Panc1 (cell line): Measurements from ENCODE around the gene PCNT. TPM values are rescaled to one million over a fixed set of nuclear protein-coding genes. Genes with fewer than 3 reads are reported as not detected.
"Not testable (repeated sequence)": the region's sequence is repeated elsewhere in the genome, so short reads cannot be mapped to it uniquely, and the experiment has no call there.

Experiments
- ATAC-seq: fragments of 200-7000 bp; cut with Tn5 transposase; 2 replicates; pipeline ENCODE4 v1.9.1; 2020; ENCODE audit warnings: mild to moderate bottlenecking, moderate library complexity
- BruUV-seq: library from RNA; stranded (reverse); fragments of 400-500 nt; replicated peaks from 2 replicates; lab custom pipeline; 2021; lab: Mats Ljungman, UMichigan
- CTCF ChIA-PET: fragments of 300-600 bp; sonication (Branson Sonifier 250); formaldehyde crosslinking; loops from one replicate; lab custom pipeline; 2022; ENCODE audit warnings: antibody characterized with exemption; lab: Charles Lee
- POLR2A ChIA-PET: fragments of 300-600 bp; sonication (Branson Sonifier 250); formaldehyde crosslinking; loops from one replicate; lab custom pipeline; 2022; ENCODE audit warnings: antibody characterized with exemption; lab: Charles Lee
- DNase-seq: peaks from one replicate; pipeline ENCODE4 v3.0.0-alpha.2; 2010; ENCODE audit warnings: low read depth, low spot score
- H3K27ac ChIP-seq: 2 replicates; pipeline ENCODE4 v1.5.1; 2011; ENCODE audit warnings: mild to moderate bottlenecking, low read length, inconsistent platforms
- H3K27me3 ChIP-seq: fragments of 200-500 bp; sonication (Bioruptor generic); 2 replicates; pipeline ENCODE4 v1.6.0; 2014; ENCODE audit warnings: low read length, inconsistent platforms; ENCODE audit not compliant: control insufficient read depth, insufficient read depth
- H3K36me3 ChIP-seq: fragments of 200-500 bp; sonication (Bioruptor generic); 2 replicates; pipeline ENCODE4 v1.5.1; 2014; ENCODE audit warnings: inconsistent platforms, mild to moderate bottlenecking, low read length, moderate library complexity; ENCODE audit not compliant: control insufficient read depth, insufficient read depth
- H3K4me1 ChIP-seq: 2 replicates; pipeline ENCODE4 v1.5.1; 2011; ENCODE audit warnings: inconsistent platforms, mild to moderate bottlenecking, low read length, moderate library complexity; ENCODE audit not compliant: control insufficient read depth, insufficient read depth
- H3K4me3 ChIP-seq, 2 experiments: 2 replicates each; pipeline ENCODE4 v1.5.1; 2011 to 2012; ENCODE audit warnings: low read depth in 2 of 2, low read length in 2 of 2, mild to moderate bottlenecking in 2 of 2, inconsistent platforms in 1 of 2, moderate library complexity in 1 of 2
- H3K9me3 ChIP-seq: fragments of 200-500 bp; sonication (Bioruptor generic); 2 replicates; pipeline ENCODE4 v1.5.1; 2014; ENCODE audit warnings: low read depth, mild to moderate bottlenecking, inconsistent platforms, low read length, moderate library complexity; ENCODE audit not compliant: control insufficient read depth, insufficient read depth
- POLR2AphosphoS5 ChIP-seq: IDR thresholded peaks from 2 replicates; pipeline ENCODE4 v1.6.1; 2012; ENCODE audit warnings: mild to moderate bottlenecking, low read depth, low read length, moderate library complexity
- SIN3A ChIP-seq: IDR thresholded peaks from 2 replicates; pipeline ENCODE4 v1.6.1; 2012; ENCODE audit warnings: low read depth, mild to moderate bottlenecking, low read length, moderate library complexity, borderline replicate concordance; ENCODE audit not compliant: insufficient read depth
- TCF7L2 ChIP-seq: IDR thresholded peaks from 2 replicates; pipeline ENCODE4 v1.6.1; 2011; ENCODE audit warnings: mild to moderate bottlenecking, low read depth, low read length, inconsistent platforms
- in situ Hi-C: cut with HindIII; loops from 2 replicates; pipeline ENCODE4 v1.10.0; 2016; ENCODE audit warnings: low sequenced_read_pairs, low pct_unique_long_range_greater_than_20kb
- intact Hi-C: fragments of 100-400 bp; cut with micrococcal nuclease; formaldehyde crosslinking; loops from one replicate; pipeline ENCODE4 v1.10.0; 2022; ENCODE audit not compliant: unreplicated experiment
- total RNA-seq: library from RNA; stranded (reverse); gene quantifications from one replicate; pipeline ENCODE4 v1.2.1, GENCODE V29; 2021; ENCODE audit not compliant: unreplicated experiment
- TF ChIP-seq, protein P1 (sequence below), 2 experiments: IDR thresholded peaks; 2 replicates each; pipeline ENCODE4 v1.6.1; 2011 to 2012; ENCODE audit warnings: low read depth in 2 of 2, control low read depth in 1 of 2, low read length in 1 of 2, mild to moderate bottlenecking in 1 of 2, moderate library complexity in 1 of 2; ENCODE audit not compliant: insufficient read depth in 1 of 2
- TF ChIP-seq, protein P2 (sequence below): fragments of 450-650 bp; IDR thresholded peaks from 2 replicates; pipeline ENCODE4 v1.5.1; 2017; ENCODE audit warnings: mild to moderate bottlenecking

PCNT gene
- total RNA-seq, 1 experiment from 2014 or later = 44.3 TPM

DNA sequence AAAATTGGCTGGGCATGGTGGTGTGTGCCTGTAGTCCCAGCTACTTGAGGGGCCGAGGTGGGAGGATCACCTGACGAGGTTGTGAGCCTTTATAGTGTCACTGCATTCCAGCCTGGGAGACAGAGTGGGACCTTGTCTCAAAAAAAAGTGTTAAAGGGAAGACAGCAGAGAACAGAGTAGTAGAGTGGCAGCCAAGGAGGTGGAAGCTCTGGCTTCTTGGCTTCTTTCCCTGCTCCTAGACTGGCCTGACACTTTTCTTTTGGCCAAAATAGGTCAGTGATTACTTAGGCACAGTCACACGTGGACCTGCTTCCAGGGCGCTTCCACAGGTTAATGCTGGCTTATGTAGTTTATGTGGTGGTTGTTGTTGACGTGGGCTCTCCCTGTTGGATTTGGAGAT lies 138.0 kb downstream of the PCNT start:
- Histone ChIP-seq H3K9me3 (no peaks in the 10 kb centered on the region), H3K36me3 (peaks cover 9% of the 10 kb centered on the region; the same call in 1 of the 2 replicates), H3K4me3 (no peak overlapping the region), H3K4me1 (peaks cover 3% of the 10 kb centered on the region; the same call in 1 of the 2 replicates), H3K27me3 (no peaks in the 10 kb centered on the region), H3K27ac (no peak overlapping the region)
- BruUV-seq = no TSS peak
- POLR2A ChIA-PET = no interaction called here
- ATAC-seq = no peak
- in situ Hi-C loops (no loop called here), intact Hi-C loops (no loop called here)
- no peak for TF ChIP-seq SIN3A
- no peak for TF ChIP-seq TCF7L2
- TF ChIP-seq, protein P1, sequence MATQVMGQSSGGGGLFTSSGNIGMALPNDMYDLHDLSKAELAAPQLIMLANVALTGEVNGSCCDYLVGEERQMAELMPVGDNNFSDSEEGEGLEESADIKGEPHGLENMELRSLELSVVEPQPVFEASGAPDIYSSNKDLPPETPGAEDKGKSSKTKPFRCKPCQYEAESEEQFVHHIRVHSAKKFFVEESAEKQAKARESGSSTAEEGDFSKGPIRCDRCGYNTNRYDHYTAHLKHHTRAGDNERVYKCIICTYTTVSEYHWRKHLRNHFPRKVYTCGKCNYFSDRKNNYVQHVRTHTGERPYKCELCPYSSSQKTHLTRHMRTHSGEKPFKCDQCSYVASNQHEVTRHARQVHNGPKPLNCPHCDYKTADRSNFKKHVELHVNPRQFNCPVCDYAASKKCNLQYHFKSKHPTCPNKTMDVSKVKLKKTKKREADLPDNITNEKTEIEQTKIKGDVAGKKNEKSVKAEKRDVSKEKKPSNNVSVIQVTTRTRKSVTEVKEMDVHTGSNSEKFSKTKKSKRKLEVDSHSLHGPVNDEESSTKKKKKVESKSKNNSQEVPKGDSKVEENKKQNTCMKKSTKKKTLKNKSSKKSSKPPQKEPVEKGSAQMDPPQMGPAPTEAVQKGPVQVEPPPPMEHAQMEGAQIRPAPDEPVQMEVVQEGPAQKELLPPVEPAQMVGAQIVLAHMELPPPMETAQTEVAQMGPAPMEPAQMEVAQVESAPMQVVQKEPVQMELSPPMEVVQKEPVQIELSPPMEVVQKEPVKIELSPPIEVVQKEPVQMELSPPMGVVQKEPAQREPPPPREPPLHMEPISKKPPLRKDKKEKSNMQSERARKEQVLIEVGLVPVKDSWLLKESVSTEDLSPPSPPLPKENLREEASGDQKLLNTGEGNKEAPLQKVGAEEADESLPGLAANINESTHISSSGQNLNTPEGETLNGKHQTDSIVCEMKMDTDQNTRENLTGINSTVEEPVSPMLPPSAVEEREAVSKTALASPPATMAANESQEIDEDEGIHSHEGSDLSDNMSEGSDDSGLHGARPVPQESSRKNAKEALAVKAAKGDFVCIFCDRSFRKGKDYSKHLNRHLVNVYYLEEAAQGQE (IDR thresholded peaks at IDR 0.05; ENCODE audit: insufficient read depth in 1 of 2, low read depth in 2 of 2, low read length in 1 of 2) = no peak
- TF ChIP-seq, protein P2, sequence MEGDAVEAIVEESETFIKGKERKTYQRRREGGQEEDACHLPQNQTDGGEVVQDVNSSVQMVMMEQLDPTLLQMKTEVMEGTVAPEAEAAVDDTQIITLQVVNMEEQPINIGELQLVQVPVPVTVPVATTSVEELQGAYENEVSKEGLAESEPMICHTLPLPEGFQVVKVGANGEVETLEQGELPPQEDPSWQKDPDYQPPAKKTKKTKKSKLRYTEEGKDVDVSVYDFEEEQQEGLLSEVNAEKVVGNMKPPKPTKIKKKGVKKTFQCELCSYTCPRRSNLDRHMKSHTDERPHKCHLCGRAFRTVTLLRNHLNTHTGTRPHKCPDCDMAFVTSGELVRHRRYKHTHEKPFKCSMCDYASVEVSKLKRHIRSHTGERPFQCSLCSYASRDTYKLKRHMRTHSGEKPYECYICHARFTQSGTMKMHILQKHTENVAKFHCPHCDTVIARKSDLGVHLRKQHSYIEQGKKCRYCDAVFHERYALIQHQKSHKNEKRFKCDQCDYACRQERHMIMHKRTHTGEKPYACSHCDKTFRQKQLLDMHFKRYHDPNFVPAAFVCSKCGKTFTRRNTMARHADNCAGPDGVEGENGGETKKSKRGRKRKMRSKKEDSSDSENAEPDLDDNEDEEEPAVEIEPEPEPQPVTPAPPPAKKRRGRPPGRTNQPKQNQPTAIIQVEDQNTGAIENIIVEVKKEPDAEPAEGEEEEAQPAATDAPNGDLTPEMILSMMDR = no peak
- no peak for TF ChIP-seq POLR2AphosphoS5
- CTCF ChIA-PET = no interaction called here
- DNase-seq = no peak

DNA sequence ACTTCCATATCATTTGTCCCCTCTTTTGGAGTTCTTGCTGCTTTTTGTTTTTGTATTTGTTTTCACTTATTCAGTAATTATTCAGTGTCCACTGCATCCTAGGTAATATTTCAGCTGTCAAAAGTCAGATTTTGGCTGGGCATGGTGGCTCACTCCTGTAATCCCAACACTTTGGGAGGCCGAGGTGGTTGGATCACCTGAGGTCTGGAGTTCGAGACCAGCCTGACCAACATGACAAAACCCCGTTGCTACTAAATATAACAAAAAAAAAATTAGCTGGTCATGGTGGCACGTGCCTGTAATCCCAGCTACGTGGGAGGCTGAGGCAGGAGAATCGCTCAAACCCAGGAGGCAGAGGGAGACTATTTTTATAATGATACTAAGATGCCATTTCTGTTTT lies 141.2 kb downstream of the PCNT start:
- BruUV-seq, DNase-seq, H3K27me3 ChIP-seq, in situ Hi-C loops, ATAC-seq, H3K4me3 ChIP-seq, POLR2A ChIA-PET, intact Hi-C loops, H3K4me1 ChIP-seq, H3K36me3 ChIP-seq, H3K9me3 ChIP-seq, CTCF ChIA-PET, H3K27ac ChIP-seq: not testable (repeated sequence)

DNA sequence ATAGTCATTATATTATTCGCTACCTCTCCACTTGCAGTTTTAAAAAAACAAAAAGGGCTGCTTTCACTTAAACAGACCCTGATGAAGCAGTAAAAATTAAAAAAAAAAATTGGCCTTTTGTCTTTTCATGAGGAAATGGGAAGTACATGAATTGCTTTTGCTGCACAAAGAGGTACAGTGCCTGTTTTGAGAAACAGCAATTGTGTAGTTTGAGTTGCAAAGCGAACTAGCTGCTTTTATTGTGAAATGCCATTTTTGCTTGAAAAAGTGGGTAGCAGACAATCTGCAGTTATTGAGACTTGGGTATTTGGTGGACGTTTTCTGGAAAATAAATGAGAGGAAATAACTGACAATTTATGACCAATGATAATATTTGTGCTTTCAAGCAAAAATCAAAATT lies 141.7 kb downstream of the PCNT start:
- ChIA-PET CTCF (no interaction called here), POLR2A (no interaction called here)
- ATAC-seq (no peak), DNase-seq (no peak)
- in situ Hi-C loops (no loop called here), intact Hi-C loops (no loop called here)
- no peak overlapping the region for H3K27ac ChIP-seq
- H3K4me3 ChIP-seq = no peak overlapping the region
- H3K36me3 ChIP-seq = 0 out of 2 replicates have a peak, but pooled peaks cover 2% of the 10 kb centered on the region
- TF ChIP-seq SIN3A (no peak), POLR2AphosphoS5 (no peak), TCF7L2 (no peak)
- TF ChIP-seq, protein P1 (IDR thresholded peaks at IDR 0.05; ENCODE audit: insufficient read depth in 1 of 2, low read depth in 2 of 2, low read length in 1 of 2) = no peak
- TF ChIP-seq, protein P2 = no peak
- BruUV-seq = no TSS peak
- no peaks in the 10 kb centered on the region for H3K9me3 ChIP-seq
- no peaks in the 10 kb centered on the region for H3K27me3 ChIP-seq
- H3K4me1 ChIP-seq = no peaks in the 10 kb centered on the region
